ENCODE results near the gene RPN1.

DNA sequence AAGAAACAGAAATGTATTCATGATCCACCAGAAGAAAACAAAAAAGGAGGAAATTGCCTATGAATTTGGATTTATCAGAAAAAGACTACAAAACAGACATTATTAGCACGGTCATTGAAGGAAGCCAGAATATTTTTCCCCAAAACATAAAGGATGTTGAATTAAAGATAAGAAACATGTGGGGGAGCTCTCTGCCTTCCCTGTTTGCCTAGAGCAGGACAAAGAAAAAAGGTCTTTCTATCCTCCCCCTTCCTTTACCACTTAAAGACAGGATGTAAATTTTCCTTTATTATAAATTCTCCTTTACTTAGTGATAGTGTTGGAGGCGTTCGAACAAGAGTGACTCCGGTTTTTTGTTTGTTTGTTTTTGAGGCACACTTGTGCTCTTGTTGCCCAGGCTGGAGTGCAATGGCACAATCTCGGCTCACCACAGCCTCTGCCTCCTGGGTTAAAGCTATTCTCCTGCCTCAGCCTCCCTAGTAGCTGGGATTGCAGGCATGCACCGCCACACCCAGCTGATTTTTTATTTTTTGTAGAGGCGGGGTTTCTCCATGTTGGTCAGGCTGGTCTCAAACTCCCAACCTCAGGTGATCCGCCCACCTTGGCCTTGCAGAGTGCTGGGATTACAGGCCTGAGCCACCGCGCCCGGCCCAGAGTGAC lies 14.9 kb upstream of the RPN1 start:
- no peak for TF ChIP-seq SMC3 (IDR thresholded peaks at IDR 0.05; ENCODE audit: borderline replicate concordance, low read length)
- TF ChIP-seq, protein P1, sequence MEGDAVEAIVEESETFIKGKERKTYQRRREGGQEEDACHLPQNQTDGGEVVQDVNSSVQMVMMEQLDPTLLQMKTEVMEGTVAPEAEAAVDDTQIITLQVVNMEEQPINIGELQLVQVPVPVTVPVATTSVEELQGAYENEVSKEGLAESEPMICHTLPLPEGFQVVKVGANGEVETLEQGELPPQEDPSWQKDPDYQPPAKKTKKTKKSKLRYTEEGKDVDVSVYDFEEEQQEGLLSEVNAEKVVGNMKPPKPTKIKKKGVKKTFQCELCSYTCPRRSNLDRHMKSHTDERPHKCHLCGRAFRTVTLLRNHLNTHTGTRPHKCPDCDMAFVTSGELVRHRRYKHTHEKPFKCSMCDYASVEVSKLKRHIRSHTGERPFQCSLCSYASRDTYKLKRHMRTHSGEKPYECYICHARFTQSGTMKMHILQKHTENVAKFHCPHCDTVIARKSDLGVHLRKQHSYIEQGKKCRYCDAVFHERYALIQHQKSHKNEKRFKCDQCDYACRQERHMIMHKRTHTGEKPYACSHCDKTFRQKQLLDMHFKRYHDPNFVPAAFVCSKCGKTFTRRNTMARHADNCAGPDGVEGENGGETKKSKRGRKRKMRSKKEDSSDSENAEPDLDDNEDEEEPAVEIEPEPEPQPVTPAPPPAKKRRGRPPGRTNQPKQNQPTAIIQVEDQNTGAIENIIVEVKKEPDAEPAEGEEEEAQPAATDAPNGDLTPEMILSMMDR (IDR thresholded peaks at IDR 0.05 in 2 of 3, conservative IDR thresholded peaks at IDR 0.05 in 1 of 3; ENCODE audit: control insufficient read depth in 2 of 3, extremely low read depth in 1 of 3, insufficient read depth in 1 of 3, low read depth in 3 of 3, low read length in 3 of 3): peak in 1 of 3 experiments; percentile 16; a peak in 1 of 6 replicates
- TF ChIP-seq JUNB (IDR thresholded peaks at IDR 0.05): no peak
- TF ChIP-seq, protein P2, sequence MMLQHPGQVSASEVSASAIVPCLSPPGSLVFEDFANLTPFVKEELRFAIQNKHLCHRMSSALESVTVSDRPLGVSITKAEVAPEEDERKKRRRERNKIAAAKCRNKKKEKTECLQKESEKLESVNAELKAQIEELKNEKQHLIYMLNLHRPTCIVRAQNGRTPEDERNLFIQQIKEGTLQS (IDR thresholded peaks at IDR 0.05; ENCODE audit: borderline replicate concordance, extremely low read depth, low read depth, low read length): no peak
- TF ChIP-seq TAF1 (IDR thresholded peaks at IDR 0.05; ENCODE audit: borderline replicate concordance, low read depth, low read length): no peak
- no peak for TF ChIP-seq SUZ12 (IDR thresholded peaks at IDR 0.05; ENCODE audit: unreplicated experiment)
- TF ChIP-seq POLR2A (IDR thresholded peaks at IDR 0.05; ENCODE audit: low read depth, low read length): no peak

Data from GM12878 (cell line).